Measurements from ENCODE around the gene KBTBD12. TPM values are rescaled to one million over a fixed set of nuclear protein-coding genes. Genes with fewer than 3 reads are reported as not detected.

The KBTBD12 gene
- total and polyA plus RNA-seq, 2 experiments from 2014 or later, result 0.02 to 0.66 TPM

GRCh38 chr3:127914584-127914983 lies 448 bp upstream of the KBTBD12 start:
- Histone ChIP-seq H3K4me1 (ENCODE audit: low read depth) (peaks cover 5% of the 10 kb centered on the region), H3K27me3 (peaks cover 47% of the 10 kb centered on the region), H3K27ac (no peak overlapping the region), H3K4me3 (no peak overlapping the region), H3K9me3 (ENCODE audit: low read depth) (no peaks in the 10 kb centered on the region), H3K36me3 (no peaks in the 10 kb centered on the region)
- DNase-seq (ENCODE audit: low read depth in 1 of 2, low spot score in 1 of 2), result no peak
- no peak for TF ChIP-seq CTCF (IDR thresholded peaks at IDR 0.05; ENCODE audit: low read depth, low read length)

- Histone ChIP-seq H3K36me3 (no peaks in the 10 kb centered on the region), H3K4me3 (no peak overlapping the region), H3K9me3 (ENCODE audit: low read depth) (no peaks in the 10 kb centered on the region), H3K4me1 (ENCODE audit: low read depth) (no peaks in the 10 kb centered on the region), H3K27ac (no peak overlapping the region), H3K27me3 (peaks cover 58% of the 10 kb centered on the region)
- DNase-seq (ENCODE audit: low read depth in 1 of 2, low spot score in 1 of 2), result no peak
- no peak for TF ChIP-seq CTCF (IDR thresholded peaks at IDR 0.05; ENCODE audit: low read depth, low read length)
Measured at GRCh38 chr3:127915937-127916493, 983 bp downstream of the KBTBD12 start.

- Histone ChIP-seq H3K4me1 (ENCODE audit: low read depth) (no peaks in the 10 kb centered on the region), H3K27me3 (peaks cover 64% of the 10 kb centered on the region), H3K27ac (no peak overlapping the region), H3K36me3 (no peaks in the 10 kb centered on the region), H3K9me3 (ENCODE audit: low read depth) (no peaks in the 10 kb centered on the region), H3K4me3 (no peak overlapping the region)
- TF ChIP-seq CTCF (IDR thresholded peaks at IDR 0.05; ENCODE audit: low read depth, low read length), result no peak
- no peak for DNase-seq (ENCODE audit: low read depth in 1 of 2, low spot score in 1 of 2)
Measured at GRCh38 chr3:127920738-127921137, 5.7 kb downstream of the KBTBD12 start.

GRCh38 chr3:127923611-127924010 lies 8.6 kb downstream of the KBTBD12 start:
- no peak for TF ChIP-seq CTCF (IDR thresholded peaks at IDR 0.05; ENCODE audit: low read depth, low read length)
- Histone ChIP-seq H3K9me3 (ENCODE audit: low read depth) (no peaks in the 10 kb centered on the region), H3K27ac (no peak overlapping the region), H3K27me3 (peaks cover 44% of the 10 kb centered on the region), H3K4me3 (no peak overlapping the region), H3K4me1 (ENCODE audit: low read depth) (no peaks in the 10 kb centered on the region), H3K36me3 (no peaks in the 10 kb centered on the region)
- DNase-seq (ENCODE audit: low read depth in 1 of 2, low spot score in 1 of 2), result no peak

GRCh38 chr3:127925384-127925783 lies 10.4 kb downstream of the KBTBD12 start:
- Histone ChIP-seq H3K36me3 (no peaks in the 10 kb centered on the region), H3K27ac (no peak overlapping the region), H3K4me1 (ENCODE audit: low read depth) (no peaks in the 10 kb centered on the region), H3K27me3 (peaks cover 39% of the 10 kb centered on the region), H3K4me3 (no peak overlapping the region), H3K9me3 (ENCODE audit: low read depth) (no peaks in the 10 kb centered on the region)
- TF ChIP-seq CTCF (IDR thresholded peaks at IDR 0.05; ENCODE audit: low read depth, low read length), result no peak
- DNase-seq (ENCODE audit: low read depth in 1 of 2, low spot score in 1 of 2), result no peak

Measured in cardiac muscle cell (in vitro differentiated cells and primary cell).